Ammon's horn (tissue), 1 donor: ENCODE results near the gene LARGE2.
"Not testable (repeated sequence)": the region's sequence is repeated elsewhere in the genome, so short reads cannot be mapped to it uniquely, and the experiment has no call there.

Source experiments
- DNase-seq: peaks from one replicate; pipeline ENCODE4 v3.0.0-alpha.2; 2016; ENCODE audit warnings: low spot score

Gene LARGE2

GRCh38 chr11:45896422-45896984, 26.0 kb upstream of the LARGE2 start:
- DNase-seq, result peak; percentile 46

- no peak for DNase-seq
Measured at GRCh38 chr11:45897556-45897955, 24.9 kb upstream of the LARGE2 start.

- no peak for DNase-seq
Measured at GRCh38 chr11:45899086-45899447, 23.4 kb upstream of the LARGE2 start.

DNA sequence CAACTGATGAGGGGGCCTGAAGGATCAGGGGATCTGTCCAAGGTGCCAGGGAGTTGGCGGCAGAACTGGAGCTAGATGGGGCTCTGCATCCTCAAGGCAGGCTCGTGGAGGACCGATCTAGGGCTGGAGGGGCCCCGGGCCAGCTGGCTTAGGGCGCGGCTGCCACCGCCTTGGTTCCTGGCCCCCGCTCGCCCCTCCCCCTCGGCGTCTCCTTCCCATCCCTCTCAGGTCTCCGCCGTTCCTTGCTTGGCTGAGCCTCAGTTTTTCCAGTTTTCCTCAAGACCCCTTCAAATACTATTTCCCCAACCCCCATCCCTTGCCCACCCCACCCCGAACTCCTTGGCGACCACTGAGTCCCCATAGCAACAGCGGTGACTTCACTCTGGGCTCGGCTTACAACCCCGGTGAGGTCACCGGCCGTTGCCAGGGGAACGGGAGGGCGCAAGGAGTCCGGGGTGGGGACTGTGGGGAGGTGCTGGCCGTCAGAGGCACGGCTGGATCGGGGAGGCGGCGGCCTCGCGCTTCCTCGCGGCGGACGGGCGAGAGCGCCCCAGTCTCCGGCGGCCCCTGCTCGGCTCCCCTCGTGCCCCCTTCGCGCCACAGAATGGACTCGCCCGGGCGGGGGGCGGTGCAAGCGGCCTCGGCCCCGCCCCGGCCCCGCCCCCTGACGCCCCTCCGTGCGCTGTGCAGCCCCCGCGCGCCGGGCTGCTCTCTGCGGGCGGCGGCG, 22.8 kb upstream of the LARGE2 start:
- DNase-seq, result peak; percentile 96

DNA sequence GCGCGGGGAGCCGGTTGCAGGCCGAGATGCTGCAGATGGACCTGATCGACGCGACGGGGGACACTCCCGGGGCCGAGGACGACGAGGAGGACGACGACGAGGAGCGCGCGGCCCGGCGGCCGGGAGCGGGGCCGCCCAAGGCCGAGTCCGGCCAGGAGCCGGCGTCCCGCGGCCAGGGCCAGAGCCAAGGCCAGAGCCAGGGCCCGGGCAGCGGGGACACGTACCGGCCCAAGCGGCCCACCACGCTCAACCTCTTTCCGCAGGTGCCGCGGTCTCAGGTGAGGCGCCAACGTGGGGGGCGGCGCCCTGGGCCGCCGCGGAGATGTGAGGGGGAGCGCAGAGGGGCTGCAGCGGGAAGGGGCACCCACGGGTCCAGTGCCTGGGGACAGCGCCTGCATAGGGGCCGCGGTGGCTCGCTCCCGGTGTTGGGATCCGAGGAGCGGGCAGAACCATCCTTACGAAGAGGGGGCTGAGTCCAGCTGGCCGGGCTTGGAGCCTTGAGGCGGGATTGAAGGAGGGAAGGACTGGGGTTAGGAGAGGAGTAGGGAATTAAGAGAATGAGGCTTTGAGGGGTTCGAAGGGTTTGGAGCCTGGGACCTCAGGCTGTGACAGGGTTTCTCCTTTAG, 22.2 kb upstream of the LARGE2 start:
- not testable (repeated sequence) for DNase-seq

GRCh38 chr11:45900916-45901617, 21.4 kb upstream of the LARGE2 start:
- peak; percentile 75 for DNase-seq

DNA sequence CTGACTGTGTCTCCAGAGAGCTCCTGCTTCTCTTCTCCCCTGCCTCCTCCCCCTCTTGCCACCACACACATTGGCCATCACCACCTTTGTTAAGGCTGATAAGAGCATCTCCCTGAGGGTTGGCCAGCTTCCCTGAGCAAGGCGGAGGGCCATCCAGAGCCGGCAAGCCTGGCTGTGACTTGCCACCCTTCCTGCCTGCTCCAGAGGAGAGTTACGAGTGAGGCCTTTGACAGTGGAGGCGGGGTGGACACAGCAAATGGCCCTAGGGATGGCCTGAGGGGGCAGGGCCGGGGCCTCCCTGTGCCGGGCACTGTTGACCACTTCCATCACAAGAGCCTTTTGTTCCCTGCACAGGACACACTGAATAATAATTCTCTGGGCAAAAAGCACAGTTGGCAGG, 20.8 kb upstream of the LARGE2 start:
- peak; percentile 94 for DNase-seq

DNA sequence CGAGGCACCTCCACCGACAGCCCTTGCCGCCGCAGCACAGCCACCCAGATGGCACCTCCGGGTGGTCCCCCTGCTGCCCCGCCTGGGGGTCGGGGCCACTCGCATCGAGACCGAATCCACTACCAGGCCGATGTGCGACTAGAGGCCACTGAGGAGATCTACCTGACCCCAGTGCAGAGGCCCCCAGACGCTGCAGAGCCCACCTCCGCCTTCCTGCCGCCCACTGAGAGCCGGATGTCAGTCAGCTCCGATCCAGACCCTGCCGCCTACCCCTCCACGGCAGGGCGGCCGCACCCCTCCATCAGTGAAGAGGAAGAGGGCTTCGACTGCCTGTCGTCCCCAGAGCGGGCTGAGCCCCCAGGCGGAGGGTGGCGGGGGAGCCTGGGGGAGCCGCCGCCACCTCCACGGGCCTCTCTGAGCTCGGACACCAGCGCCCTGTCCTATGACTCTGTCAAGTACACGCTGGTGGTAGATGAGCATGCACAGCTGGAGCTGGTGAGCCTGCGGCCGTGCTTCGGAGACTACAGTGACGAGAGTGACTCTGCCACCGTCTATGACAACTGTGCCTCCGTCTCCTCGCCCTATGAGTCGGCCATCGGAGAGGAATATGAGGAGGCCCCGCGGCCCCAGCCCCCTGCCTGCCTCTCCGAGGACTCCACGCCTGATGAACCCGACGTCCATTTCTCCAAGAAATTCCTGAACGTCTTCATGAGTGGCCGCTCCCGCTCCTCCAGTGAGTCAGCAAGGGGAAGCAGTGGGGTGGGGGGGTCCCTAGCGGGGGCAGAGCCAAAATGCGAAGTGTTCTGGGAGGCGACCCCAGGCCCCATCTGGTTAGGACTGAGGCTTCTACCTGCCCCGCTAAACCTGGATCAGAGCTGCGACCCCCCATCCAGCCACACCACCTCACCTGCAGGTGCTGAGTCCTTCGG, 19.7 kb upstream of the LARGE2 start:
- no peak for DNase-seq

GRCh38 chr11:45904309-45904915, 18.0 kb upstream of the LARGE2 start:
- no peak for DNase-seq

GRCh38 chr11:45905095-45905494, 17.4 kb upstream of the LARGE2 start:
- DNase-seq, result no peak

GRCh38 chr11:45905576-45905975, 16.9 kb upstream of the LARGE2 start:
- DNase-seq, result not testable (repeated sequence)

- DNase-seq, result no peak
Measured at GRCh38 chr11:45906096-45906682, 16.3 kb upstream of the LARGE2 start.

DNA sequence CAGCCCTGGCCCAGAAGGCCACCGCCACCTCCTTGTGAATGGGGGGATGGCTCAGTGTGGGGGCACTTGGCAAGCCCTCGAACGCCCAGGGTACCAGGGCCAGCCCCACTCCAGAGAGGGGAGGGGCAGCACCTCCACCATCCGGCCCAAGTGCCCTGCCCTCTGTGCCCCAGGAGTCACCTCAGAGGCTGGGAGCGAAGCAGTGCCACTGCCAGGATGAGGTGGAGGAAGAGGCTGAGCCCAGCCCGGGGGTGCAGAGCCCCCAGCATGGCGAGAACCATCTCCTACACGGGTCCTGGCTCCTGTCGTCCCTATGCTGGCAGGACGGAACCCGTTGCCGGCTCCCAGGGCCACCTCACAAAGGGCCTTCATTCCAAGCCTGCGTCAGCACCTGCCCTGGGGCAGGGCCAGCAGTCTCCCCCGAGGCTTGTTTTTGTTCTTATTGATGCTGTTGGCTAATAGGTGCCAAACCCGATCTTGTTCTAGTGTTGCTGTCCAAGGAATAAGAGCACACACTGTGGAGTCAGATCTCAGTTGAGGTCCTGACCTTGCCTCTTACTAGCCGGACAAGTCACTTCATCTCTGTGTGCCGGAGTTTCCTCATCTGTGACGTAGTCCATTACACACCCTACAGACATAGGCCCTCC, 15.4 kb upstream of the LARGE2 start, which contains the start of gene FREY1:
TSS of gene FREY1 (minus strand) at position 307 of the 647 bp plus-strand sequence. CDS start at position 281, 26 bp downstream.
- no peak for DNase-seq

DNA sequence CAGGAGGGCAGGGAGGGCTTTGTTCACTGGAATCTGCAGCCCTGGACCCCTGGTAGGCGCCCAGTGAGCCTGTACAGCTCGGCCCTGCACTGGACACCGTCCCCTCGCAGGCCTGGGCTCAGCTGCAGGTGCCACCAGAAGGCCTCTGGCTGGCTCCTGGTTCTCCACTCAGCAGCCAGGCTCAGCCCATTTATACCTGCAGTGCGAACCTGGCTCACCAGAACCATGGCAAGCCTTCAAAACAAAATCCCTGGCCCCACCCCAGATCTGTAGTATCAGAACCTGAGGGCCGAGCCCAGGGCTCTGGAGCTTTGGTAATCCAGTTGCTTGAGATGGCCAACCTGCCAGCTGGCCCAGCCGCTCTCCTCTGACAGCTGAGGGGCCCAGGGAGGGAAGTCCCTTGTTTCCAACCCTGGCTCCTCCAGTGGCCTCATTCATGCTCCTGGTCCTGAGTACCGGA, 14.5 kb upstream of the LARGE2 start:
- DNase-seq, result no peak

- no peak for DNase-seq
Measured at GRCh38 chr11:45909594-45910475, 12.6 kb upstream of the LARGE2 start.

DNA sequence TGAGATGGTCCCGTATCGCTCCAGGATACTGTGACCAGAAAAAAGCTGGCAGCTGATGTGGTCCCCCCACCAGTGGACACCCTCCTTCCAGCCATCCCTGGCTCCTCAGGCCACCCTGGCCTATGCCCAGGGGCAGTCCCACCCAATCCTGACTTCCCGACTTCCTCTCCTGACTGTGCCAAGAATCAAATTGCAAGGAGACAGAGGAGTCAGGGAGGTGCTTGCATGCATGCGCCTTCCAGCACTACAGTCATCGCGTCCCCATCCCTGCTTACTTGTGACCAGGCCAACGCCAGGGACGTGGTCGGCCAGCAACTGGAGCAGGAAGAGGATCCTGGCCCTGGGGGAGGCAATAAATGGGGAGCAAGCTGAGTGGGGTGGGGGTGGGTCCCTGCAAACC, 11.8 kb upstream of the LARGE2 start:
- no peak for DNase-seq

DNA sequence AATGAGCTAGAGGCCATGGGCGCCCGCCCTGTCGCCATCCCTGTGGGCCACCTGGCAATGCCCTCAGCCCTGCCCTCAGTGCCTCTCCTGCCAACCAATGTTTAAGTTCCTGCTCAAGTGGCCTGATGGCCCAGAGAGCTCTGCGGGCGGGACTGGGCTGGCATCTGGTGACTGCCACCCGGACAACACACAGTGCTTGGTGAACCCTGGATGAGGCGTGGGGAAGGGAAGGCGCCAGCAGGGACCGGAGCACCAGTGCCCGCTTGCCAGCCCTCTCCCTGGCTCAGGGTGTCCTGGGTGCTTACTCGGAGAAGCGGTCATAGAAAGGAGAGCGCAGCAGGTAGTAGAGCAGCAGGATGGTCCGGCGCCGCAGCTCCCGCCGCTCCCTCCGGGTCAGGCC, 8.9 kb upstream of the LARGE2 start:
- no peak for DNase-seq

- no peak for DNase-seq
Measured at GRCh38 chr11:45913942-45914635, 8.4 kb upstream of the LARGE2 start.

- DNase-seq, result no peak
Measured at GRCh38 chr11:45915446-45915845, 7.0 kb upstream of the LARGE2 start.
